Heart right ventricle (tissue), 16 donors: ENCODE measurements around the gene SMYD3. TPM values are rescaled to one million over a fixed set of nuclear protein-coding genes. Genes with fewer than 3 reads are reported as not detected.
"Not testable (repeated sequence)": the region's sequence is repeated elsewhere in the genome, so short reads cannot be mapped to it uniquely, and the experiment has no call there.

Source experiments
- ATAC-seq, 8 donors: fragments of 200-7000 bp; cut with Tn5 transposase; one replicate each; pipeline ENCODE4 v1.9.1; 2020; ENCODE audit warnings: mild to moderate bottlenecking in 8 of 8, moderate library complexity in 8 of 8, moderate number of reproducible peaks in 1 of 8
- DNase-seq, 2 donors: peaks; one replicate each; pipeline ENCODE4 v3.0.0-alpha.2; 2020
- H3K27ac ChIP-seq, 10 donors: fragments of 200-600 bp; sonication (generic) in 2 of 10; one replicate each; pipeline versions ENCODE4 v1.5.0 to v1.8.0; 2020 to 2022; ENCODE audit warnings: mild to moderate bottlenecking in 3 of 10
- H3K27me3 ChIP-seq, 7 donors: fragments of 200-600 bp; one replicate each; pipeline ENCODE4 v1.8.0; 2021 to 2022; ENCODE audit warnings: mild to moderate bottlenecking in 2 of 7
- H3K36me3 ChIP-seq, 9 donors: fragments of 200-600 bp; sonication (generic) in 1 of 9; one replicate each; pipeline versions ENCODE4 v1.5.0 to v1.8.0; 2020 to 2022; ENCODE audit warnings: mild to moderate bottlenecking in 2 of 9
- H3K4me1 ChIP-seq, 9 donors: fragments of 200-600 bp; sonication (generic) in 1 of 9; one replicate each; pipeline versions ENCODE4 v1.5.0 to v1.8.0; 2020 to 2022; ENCODE audit warnings: mild to moderate bottlenecking in 4 of 9
- H3K4me3 ChIP-seq, 10 donors: fragments of 200-600 bp; sonication (generic) in 2 of 10; one replicate each; pipeline versions ENCODE4 v1.5.0 to v1.8.0; 2020 to 2022; ENCODE audit warnings: mild to moderate bottlenecking in 7 of 10, moderate library complexity in 2 of 10
- H3K9me3 ChIP-seq, 11 donors: fragments of 200-600 bp in 10 of 11; sonication (generic) in 2 of 11; one replicate each; pipeline versions ENCODE4 v1.5.0 to v1.8.0; 2013 to 2022; ENCODE audit warnings: mild to moderate bottlenecking in 2 of 11, control low read depth in 1 of 11, moderate library complexity in 1 of 11
- CTCF ChIP-seq, 9 donors: fragments of 200-600 bp; sonication (generic) in 2 of 9; IDR thresholded peaks; one replicate each; pipeline versions ENCODE4 v1.5.0 to v1.8.0; 2021 to 2022; ENCODE audit warnings: antibody characterized with exemption in 9 of 9, mild to moderate bottlenecking in 5 of 9, moderate library complexity in 1 of 9
- WGBS, 2 donors: extraction: QIAGEN DNeasy Blood & Tissue Kit; methylation state at CpG; one replicate each; pipeline ENCODE4 v1.1.7; 2013; ENCODE audit warnings: inconsistent platforms in 1 of 2; 5-methylcytosine and 5-hydroxymethylcytosine counted together
- intact Hi-C, 10 donors: fragments of 100-400 bp; cut with DNase I; formaldehyde crosslinking; loops; one replicate each; pipeline versions ENCODE4 v1.11.1 to v1.14.2; 2022
- polyA plus RNA-seq, 2 donors: library from polyadenylated mRNA; stranded (reverse); fragments of 200-250 nt; gene quantifications; one replicate each; pipeline ENCODE4 v1.2.3, GENCODE V29; 2013
- total RNA-seq, 10 donors: library from RNA; stranded (reverse); fragmentation: NEBNext Ultra II Directional in 3 of 10; extraction: Animal tissue kit (Norgen Biotek cat#: 25700) in 3 of 10; gene quantifications; one replicate each; pipeline versions ENCODE4 v1.2.1 to v1.2.4, GENCODE V29; 2021 to 2023
- donor health status: Arrhythmogenic right ventricular cardiomyopathy.
- donor health status: ischemic (EF 13 %, LVEDD 7.1; RV severe dilation, severe dysfunction).
- donor health status: healthy with polysubstance abuse.
- donor health status: DM: no; HTN: yes; CAD: no.
- donor health status: DM: no; HTN: no; CAD: no.
- donor health status: ischemic (EF 25% LVEDD 6.9; RV normal size, moderate dysfunction).
- donor health status: ischemic (EF 25% LVEDD 5.7; RV mildly dilated, moderate dysfunction).
- donor health status: healthy.
- donor health status: DM: yes; HTN: yes; CAD: no.
- donor health status: Ischemic cardiomyopathy.
- donor health status: ischemic (EF 35%, LVEDD 5.7; RV mildly dilated, moderate dysfunction).
- donor health status: nonischemic (EF 11% LVEDD 7.7; RV severe dilation, severe dysfunction).
- donor health status: DM: yes; HTN: yes; CAD: no.
- donor health status: PGD.
- donor health status: ischemic (EF 29% LVEDD 5.4; RV normal size, mild dysfunction).
- donor health status: nonischemic (EF 23%, LVEDD 6.1; RV moderate dilation, normal function).

Gene SMYD3
- total and polyA plus RNA-seq, 12 donors = 5.9 to 13.9 (median 8.1) TPM

- H3K4me1 ChIP-seq = no peaks in the 10 kb centered on the region
- no peaks in the 10 kb centered on the region for H3K9me3 ChIP-seq
- 86 to 90% methylated on average over 3 of the region's 3 CpGs for WGBS, 2 donors
- H3K4me3 ChIP-seq = no peak overlapping the region
- no peaks in the 10 kb centered on the region for H3K36me3 ChIP-seq
- peaks cover 0 to 4% (median 0%) of the 10 kb centered on the region in 7 donors for H3K27me3 ChIP-seq
- TF ChIP-seq CTCF (IDR thresholded peaks at IDR 0.05) = no peak
- DNase-seq = no peak
- intact Hi-C loops = no loop called here
- no peak for ATAC-seq
- no peak overlapping the region for H3K27ac ChIP-seq
These were observed 790.5 kb downstream of the SMYD3 start for GRCh38 chr1:245716561-245716960.

- ATAC-seq = peak in 1 of 8 donors; percentile 22
- Histone ChIP-seq H3K36me3 (no peaks in the 10 kb centered on the region), H3K4me1 (no peaks in the 10 kb centered on the region), H3K27ac (no peak overlapping the region), H3K27me3 (peaks cover 0 to 4% (median 0%) of the 10 kb centered on the region in 7 donors), H3K9me3 (no peaks in the 10 kb centered on the region), H3K4me3 (no peak overlapping the region)
- no peak for TF ChIP-seq CTCF (IDR thresholded peaks at IDR 0.05)
- intact Hi-C loops = no loop called here
- 70 to 78% methylated on average over 1 of the region's 1 CpG for whole genome bisulfite sequencing, 2 donors
- no peak for DNase-seq
These were observed 791.1 kb downstream of the SMYD3 start for GRCh38 chr1:245715970-245716369.

GRCh38 chr1:245715291-245715701 is 791.8 kb downstream of the SMYD3 start:
- ATAC-seq = no peak
- H3K4me1 ChIP-seq = no peaks in the 10 kb centered on the region
- no peak overlapping the region for H3K27ac ChIP-seq
- no peak for DNase-seq
- H3K27me3 ChIP-seq = peaks cover 0 to 4% (median 0%) of the 10 kb centered on the region in 7 donors
- intact Hi-C loops = no loop called here
- no peaks in the 10 kb centered on the region for H3K9me3 ChIP-seq
- no peak overlapping the region for H3K4me3 ChIP-seq
- H3K36me3 ChIP-seq = no peaks in the 10 kb centered on the region
- 44 to 51% methylated on average over 9 of the region's 9 CpGs for WGBS, 2 donors
- TF ChIP-seq CTCF (IDR thresholded peaks at IDR 0.05) = no peak

- H3K9me3 ChIP-seq, H3K27me3 ChIP-seq, intact Hi-C loops, DNase-seq, H3K4me3 ChIP-seq, ATAC-seq, H3K27ac ChIP-seq, H3K4me1 ChIP-seq, H3K36me3 ChIP-seq: not testable (repeated sequence)
- WGBS, 2 donors = 93 to 95% methylated on average over 3 of the region's 3 CpGs
These were observed 793.1 kb downstream of the SMYD3 start for GRCh38 chr1:245714027-245714426.

GRCh38 chr1:245710961-245711903 is 795.8 kb downstream of the SMYD3 start:
- WGBS, 2 donors = 70 to 79% methylated on average over 30 of the region's 30 CpGs
- no peak for DNase-seq
- TF ChIP-seq CTCF (IDR thresholded peaks at IDR 0.05) = no peak
- Histone ChIP-seq H3K4me3 (no peak overlapping the region), H3K27me3 (peaks cover 0 to 4% (median 0%) of the 10 kb centered on the region in 7 donors), H3K4me1 (no peaks in the 10 kb centered on the region), H3K36me3 (no peaks in the 10 kb centered on the region), H3K27ac (no peak overlapping the region), H3K9me3 (no peaks in the 10 kb centered on the region)
- ATAC-seq = no peak
- intact Hi-C loops = no loop called here
